Pulmonary artery endothelial cell (primary cell): Measurements from ENCODE around the gene PLB1. TPM values are rescaled to one million over a fixed set of nuclear protein-coding genes. Genes with fewer than 3 reads are reported as not detected.
"Not testable (repeated sequence)": the region's sequence is repeated elsewhere in the genome, so short reads cannot be mapped to it uniquely, and the experiment has no call there.

Experiments used
- DNase-seq: peaks from one replicate; pipeline ENCODE4 v3.0.0-alpha.2; 2011; ENCODE audit warnings: low read depth, low spot score
- total RNA-seq: library from RNA; depleted of rRNA; stranded (reverse); fragments of >200 nt; gene quantifications from 2 replicates; pipeline ENCODE4 v1.2.3, GENCODE V29; 2014

Gene PLB1
- total RNA-seq, 1 donor from 2014 or later: 0.46 TPM

GRCh38 chr2:28662468-28663181 lies 166.8 kb downstream of the PLB1 start:
- DNase-seq: no peak

GRCh38 chr2:28663359-28663758 lies 167.5 kb downstream of the PLB1 start:
- no peak for DNase-seq

- DNase-seq: no peak
These were observed 168.4 kb downstream of the PLB1 start for GRCh38 chr2:28664120-28664842.

GRCh38 chr2:28665041-28665704 lies 169.3 kb downstream of the PLB1 start:
- no peak for DNase-seq

GRCh38 chr2:28665811-28666377 lies 170.0 kb downstream of the PLB1 start:
- DNase-seq: not testable (repeated sequence)

- no peak for DNase-seq
These were observed 170.8 kb downstream of the PLB1 start for GRCh38 chr2:28666496-28667184.

GRCh38 chr2:28667261-28667660 lies 171.4 kb downstream of the PLB1 start:
- DNase-seq: no peak

- no peak for DNase-seq
These were observed 172.4 kb downstream of the PLB1 start for GRCh38 chr2:28668106-28668814.

DNA sequence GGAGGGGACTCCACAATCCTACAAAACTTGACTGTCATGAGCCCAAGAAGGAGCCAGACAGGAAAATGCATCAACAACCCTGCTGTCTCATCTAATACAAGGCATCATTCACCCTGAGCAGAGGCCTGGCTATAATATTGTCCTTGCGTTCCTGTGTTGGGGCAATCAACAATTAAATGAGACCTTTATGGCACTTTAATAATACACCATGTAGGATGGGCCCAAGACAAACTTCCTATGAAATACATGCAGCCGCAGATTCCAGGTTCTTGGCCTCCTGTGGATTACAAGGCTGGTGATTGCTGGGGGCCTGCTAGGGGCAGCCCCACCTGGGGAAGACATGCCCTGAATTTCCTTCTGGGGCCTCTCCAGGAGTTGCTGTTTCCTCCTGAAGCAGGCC lies 173.0 kb downstream of the PLB1 start:
- no peak for DNase-seq

- DNase-seq: no peak
These were observed 175.0 kb downstream of the PLB1 start for GRCh38 chr2:28670856-28671255.

DNA sequence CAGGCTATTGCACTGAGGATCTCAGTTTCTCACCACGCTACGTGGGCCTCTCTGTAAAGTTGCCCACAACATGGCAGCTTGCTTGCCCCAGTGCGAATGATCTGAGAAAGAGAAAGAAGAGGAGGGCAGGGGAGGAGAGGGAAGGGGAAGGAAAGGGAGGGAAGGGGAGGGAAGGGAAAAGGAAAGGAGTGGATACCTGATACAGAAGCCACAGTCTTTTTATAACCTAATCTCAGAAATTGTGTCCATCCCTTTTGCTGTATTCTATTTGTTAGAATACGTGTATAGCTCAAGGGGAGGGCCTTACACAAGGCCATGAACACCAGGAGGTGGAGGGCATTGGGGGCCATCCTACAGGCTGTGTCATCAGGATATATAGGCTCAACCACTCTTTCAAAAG lies 177.5 kb downstream of the PLB1 start:
- DNase-seq: no peak

GRCh38 chr2:28674062-28674712 lies 178.3 kb downstream of the PLB1 start:
- no peak for DNase-seq

DNA sequence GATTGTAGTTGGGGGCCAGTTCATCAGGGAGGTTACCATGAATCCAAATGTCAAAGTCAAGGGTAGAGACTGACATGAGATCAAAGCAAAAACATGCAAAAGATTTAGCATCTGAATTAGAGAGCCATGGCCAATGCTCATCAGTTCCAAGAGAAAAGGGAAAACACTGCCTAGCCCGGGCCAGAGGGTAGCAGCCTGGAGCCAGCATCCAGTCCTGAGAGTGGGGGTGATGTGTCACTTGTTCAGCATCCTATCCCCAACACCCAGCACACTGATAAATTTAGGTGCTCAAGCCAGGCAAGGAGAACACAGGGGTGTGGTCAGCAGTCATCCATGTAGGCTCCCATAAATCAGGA lies 178.8 kb downstream of the PLB1 start:
- DNase-seq: no peak

DNA sequence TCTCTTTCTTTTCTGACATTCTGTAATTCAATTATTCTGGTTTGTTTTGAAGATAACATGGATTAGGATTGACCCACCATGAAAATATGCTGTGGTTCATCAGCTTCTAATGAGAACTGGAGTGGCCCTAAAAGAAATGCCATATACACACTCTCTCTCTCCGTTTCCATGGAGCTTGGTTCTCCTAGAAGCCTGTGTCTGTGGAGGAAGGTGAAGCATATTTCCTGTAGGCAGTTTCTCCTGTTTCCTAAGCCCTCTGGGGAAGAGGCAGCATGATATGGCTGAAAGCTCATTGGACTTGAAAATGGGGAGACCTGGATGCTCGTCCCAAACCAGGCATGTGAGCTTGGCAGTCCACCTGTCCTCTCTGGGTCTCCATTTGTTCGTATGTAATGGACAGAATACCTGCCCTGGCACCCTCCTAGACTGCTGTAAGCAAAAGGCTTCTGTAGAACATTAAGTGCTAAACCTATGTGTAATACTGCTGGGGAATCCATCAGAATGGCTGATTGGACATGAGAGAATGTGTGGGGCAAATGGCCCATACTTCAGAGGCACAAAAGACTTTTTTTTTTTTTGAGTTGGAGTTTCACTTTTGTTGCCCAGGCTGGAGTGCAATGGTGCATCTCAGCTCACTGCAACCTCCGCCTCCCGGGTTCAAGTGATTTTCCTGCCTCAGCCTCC lies 180.4 kb downstream of the PLB1 start:
- no peak for DNase-seq

DNA sequence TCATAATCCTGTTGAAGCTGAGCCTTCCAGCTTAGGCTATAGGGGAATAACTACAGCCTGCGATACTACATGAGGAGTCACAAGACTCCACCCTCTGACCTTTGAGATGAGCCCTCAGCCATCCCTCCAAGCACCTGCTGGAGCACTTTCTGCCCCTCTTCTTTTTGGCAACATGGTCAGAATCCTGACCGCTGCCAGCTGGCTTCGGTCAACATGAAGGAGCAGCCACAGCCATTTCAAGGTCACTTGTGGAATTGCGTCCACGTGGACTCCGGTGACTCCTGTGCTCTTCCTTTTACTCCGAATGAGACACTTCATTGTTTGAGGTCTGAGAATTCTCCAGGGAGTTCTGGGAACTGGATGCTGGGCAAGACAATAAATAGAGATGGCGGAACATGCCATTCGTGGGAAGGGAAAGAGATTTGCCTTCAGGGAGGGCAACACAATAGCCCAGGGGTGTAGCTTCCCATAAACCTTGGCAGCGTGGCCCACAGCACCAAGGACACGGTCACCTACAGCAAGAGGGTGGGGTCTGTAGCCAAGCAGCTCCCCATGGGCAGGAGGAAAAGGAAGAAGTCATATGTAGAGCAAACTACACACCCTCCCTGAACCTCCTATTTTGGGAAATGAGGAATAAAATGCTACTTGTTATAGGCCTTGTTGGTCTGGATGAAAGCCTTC lies 182.5 kb downstream of the PLB1 start:
- no peak for DNase-seq

GRCh38 chr2:28678944-28679343 lies 183.1 kb downstream of the PLB1 start:
- DNase-seq: no peak

GRCh38 chr2:28680657-28681056 lies 184.8 kb downstream of the PLB1 start:
- DNase-seq: no peak

DNA sequence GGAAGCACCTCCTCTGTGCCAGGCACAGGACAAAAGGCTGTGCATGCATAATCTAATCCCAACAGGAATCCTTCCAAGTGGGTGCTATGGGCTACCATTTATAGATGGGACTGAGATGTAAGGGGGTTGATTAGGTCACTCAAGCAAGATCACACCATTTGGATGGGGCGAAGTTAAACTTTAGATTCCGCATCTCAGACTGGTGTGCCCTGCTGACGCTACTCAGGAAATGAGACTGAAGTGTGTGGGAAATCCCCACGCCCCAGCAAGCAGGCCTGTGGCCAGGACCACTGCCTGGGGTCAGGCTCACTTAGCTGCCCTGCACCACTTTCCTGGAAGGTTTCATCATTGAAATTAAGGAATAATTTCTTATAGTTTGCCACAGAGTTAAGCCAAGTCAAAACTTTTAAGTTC lies 185.3 kb downstream of the PLB1 start:
- peak; percentile 49 for DNase-seq

GRCh38 chr2:28681606-28682005 lies 185.7 kb downstream of the PLB1 start:
- DNase-seq: no peak
